Measurements from ENCODE around the gene CACNA1B.

The CACNA1B gene

DNA sequence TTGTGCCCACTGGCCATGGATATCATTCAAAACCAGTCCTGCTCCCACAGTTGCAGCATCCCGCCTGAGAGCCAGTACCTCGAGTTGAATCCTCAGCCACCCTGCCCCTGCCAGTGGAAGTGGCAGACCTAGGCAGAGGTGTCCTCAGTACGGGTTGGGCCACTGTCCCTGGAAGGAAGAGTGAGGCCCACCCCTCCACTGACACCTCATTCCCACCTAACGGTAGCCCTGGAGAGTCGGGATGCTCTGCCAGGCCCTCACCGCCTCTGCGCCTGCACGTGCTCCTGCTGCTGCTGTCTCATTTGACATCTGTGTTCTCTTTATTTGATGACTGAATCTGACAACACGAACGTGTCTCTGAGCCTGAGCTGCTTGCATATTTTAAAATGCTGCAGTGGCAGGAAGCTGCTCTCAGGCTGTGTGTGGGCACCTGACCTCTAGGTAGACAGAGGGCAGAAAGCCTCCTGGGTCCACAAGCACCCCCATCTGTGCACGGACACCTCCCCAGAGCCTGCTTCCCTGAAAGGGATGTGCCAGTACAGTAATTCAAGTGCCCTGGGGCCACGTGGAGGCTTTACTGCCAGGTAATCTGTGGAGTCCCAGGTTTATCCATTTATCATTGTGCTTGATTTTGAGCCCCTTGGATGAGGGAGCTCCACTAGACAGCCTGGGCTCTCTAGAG is 194.7 kb downstream of the CACNA1B start:
- no peak overlapping the region for H3K27ac ChIP-seq
- no peaks in the 10 kb centered on the region for H3K4me1 ChIP-seq (ENCODE audit: control insufficient read depth in 1 of 2, insufficient read depth in 1 of 2, low read depth in 1 of 2, low read length in 1 of 2)
- TF ChIP-seq, protein P1, sequence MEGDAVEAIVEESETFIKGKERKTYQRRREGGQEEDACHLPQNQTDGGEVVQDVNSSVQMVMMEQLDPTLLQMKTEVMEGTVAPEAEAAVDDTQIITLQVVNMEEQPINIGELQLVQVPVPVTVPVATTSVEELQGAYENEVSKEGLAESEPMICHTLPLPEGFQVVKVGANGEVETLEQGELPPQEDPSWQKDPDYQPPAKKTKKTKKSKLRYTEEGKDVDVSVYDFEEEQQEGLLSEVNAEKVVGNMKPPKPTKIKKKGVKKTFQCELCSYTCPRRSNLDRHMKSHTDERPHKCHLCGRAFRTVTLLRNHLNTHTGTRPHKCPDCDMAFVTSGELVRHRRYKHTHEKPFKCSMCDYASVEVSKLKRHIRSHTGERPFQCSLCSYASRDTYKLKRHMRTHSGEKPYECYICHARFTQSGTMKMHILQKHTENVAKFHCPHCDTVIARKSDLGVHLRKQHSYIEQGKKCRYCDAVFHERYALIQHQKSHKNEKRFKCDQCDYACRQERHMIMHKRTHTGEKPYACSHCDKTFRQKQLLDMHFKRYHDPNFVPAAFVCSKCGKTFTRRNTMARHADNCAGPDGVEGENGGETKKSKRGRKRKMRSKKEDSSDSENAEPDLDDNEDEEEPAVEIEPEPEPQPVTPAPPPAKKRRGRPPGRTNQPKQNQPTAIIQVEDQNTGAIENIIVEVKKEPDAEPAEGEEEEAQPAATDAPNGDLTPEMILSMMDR (IDR thresholded peaks at IDR 0.05), result no peak
- H3K27me3 ChIP-seq, result peaks cover 15% of the 10 kb centered on the region
- H3K36me3 ChIP-seq, result no peaks in the 10 kb centered on the region
- no peaks in the 10 kb centered on the region for H3K9me3 ChIP-seq
- no peak overlapping the region for H3K4me3 ChIP-seq (ENCODE audit: low read depth in 1 of 2, low read length in 1 of 2)

- TF ChIP-seq, protein P1 (IDR thresholded peaks at IDR 0.05), result no peak
- no peaks in the 10 kb centered on the region for H3K36me3 ChIP-seq
- no peaks in the 10 kb centered on the region for H3K4me1 ChIP-seq (ENCODE audit: control insufficient read depth in 1 of 2, insufficient read depth in 1 of 2, low read depth in 1 of 2, low read length in 1 of 2)
- no peak overlapping the region for H3K27ac ChIP-seq
- no peaks in the 10 kb centered on the region for H3K9me3 ChIP-seq
- peaks cover 11% of the 10 kb centered on the region for H3K27me3 ChIP-seq
- H3K4me3 ChIP-seq (ENCODE audit: low read depth in 1 of 2, low read length in 1 of 2), result no peak overlapping the region
These were observed 195.3 kb downstream of the CACNA1B start for GRCh38 chr9:138072897-138073296.

GRCh38 chr9:138073408-138073807 is 195.8 kb downstream of the CACNA1B start:
- TF ChIP-seq, protein P1 (IDR thresholded peaks at IDR 0.05), result no peak
- Histone ChIP-seq H3K27ac (no peak overlapping the region), H3K36me3 (no peaks in the 10 kb centered on the region), H3K9me3 (no peaks in the 10 kb centered on the region), H3K4me1 (ENCODE audit: control insufficient read depth in 1 of 2, insufficient read depth in 1 of 2, low read depth in 1 of 2, low read length in 1 of 2) (no peaks in the 10 kb centered on the region), H3K4me3 (ENCODE audit: low read depth in 1 of 2, low read length in 1 of 2) (no peak overlapping the region), H3K27me3 (peaks cover 9% of the 10 kb centered on the region)

DNA sequence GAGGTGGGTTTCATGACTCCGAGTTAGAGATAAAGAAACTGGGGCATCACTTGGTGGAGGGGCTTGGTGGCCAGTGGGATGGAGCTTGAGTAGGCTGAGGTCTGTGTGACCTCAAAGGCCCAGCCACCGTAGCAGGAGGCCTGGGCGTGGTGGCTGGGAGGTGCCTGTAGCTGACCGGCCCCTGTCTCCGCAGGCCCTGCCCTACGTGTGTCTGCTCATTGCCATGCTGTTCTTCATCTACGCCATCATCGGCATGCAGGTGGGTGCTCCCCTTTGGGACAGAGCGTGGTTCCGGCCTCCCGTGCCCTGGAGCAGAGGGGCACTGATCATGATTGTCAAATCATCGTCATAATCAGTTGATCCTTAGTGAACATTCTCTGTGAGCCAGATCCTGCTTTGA is 196.2 kb downstream of the CACNA1B start:
- Histone ChIP-seq H3K36me3 (no peaks in the 10 kb centered on the region), H3K9me3 (no peaks in the 10 kb centered on the region), H3K4me1 (ENCODE audit: control insufficient read depth in 1 of 2, insufficient read depth in 1 of 2, low read depth in 1 of 2, low read length in 1 of 2) (no peaks in the 10 kb centered on the region), H3K4me3 (ENCODE audit: low read depth in 1 of 2, low read length in 1 of 2) (no peak overlapping the region), H3K27ac (no peak overlapping the region), H3K27me3 (peaks cover 5% of the 10 kb centered on the region)
- TF ChIP-seq, protein P1 (IDR thresholded peaks at IDR 0.05), result no peak

- Histone ChIP-seq H3K27me3 (peaks cover 4% of the 10 kb centered on the region), H3K27ac (no peak overlapping the region), H3K4me1 (ENCODE audit: control insufficient read depth in 1 of 2, insufficient read depth in 1 of 2, low read depth in 1 of 2, low read length in 1 of 2) (no peaks in the 10 kb centered on the region), H3K4me3 (ENCODE audit: low read depth in 1 of 2, low read length in 1 of 2) (no peak overlapping the region), H3K9me3 (no peaks in the 10 kb centered on the region), H3K36me3 (no peaks in the 10 kb centered on the region)
- TF ChIP-seq, protein P1 (IDR thresholded peaks at IDR 0.05), result no peak
These were observed 196.9 kb downstream of the CACNA1B start for GRCh38 chr9:138074516-138074915.

Measured in neutrophil (primary cell).